Endothelial cell of umbilical vein (primary cell): ENCODE data around the gene ABCC11. TPM values are rescaled to one million over a fixed set of nuclear protein-coding genes. Genes with fewer than 3 reads are reported as not detected.

Experiments
- BruUV-seq: library from RNA; stranded (reverse); fragments of 400-500 nt; replicated peaks from 2 replicates; lab custom pipeline; 2021; lab: Mats Ljungman, UMichigan
- CTCF ChIA-PET: fragments of 300-600, 350-600 bp; sonication (Branson Sonifier 250); formaldehyde crosslinking; loops from one replicate; lab custom pipeline; 2021; ENCODE audit warnings: antibody characterized with exemption, inconsistent platforms; lab: Charles Lee
- POLR2A ChIA-PET: fragments of 300-600, 350-600 bp; sonication (Branson Sonifier 250); formaldehyde crosslinking; loops from one replicate; lab custom pipeline; 2021; ENCODE audit warnings: antibody characterized with exemption, inconsistent platforms; lab: Charles Lee
- DNase-seq: peaks from one replicate; pipeline ENCODE4 v3.0.0-alpha.2; 2011; ENCODE audit warnings: low read depth, low spot score
- FAIRE-seq: peaks from 2 replicates; lab custom pipeline; 2011; peaks lifted over from hg19 to GRCh38; lab: Jason Lieb, UNC
- H2AFZ ChIP-seq: 2 replicates; pipeline ENCODE4 v1.6.0; 2012; ENCODE audit warnings: low read depth, low read length, control low read depth, inconsistent platforms
- H3K27ac ChIP-seq: 2 replicates; pipeline ENCODE4 v1.5.1; 2011; ENCODE audit warnings: low read depth, mild to moderate bottlenecking, control low read depth, low read length, moderate library complexity; ENCODE audit not compliant: insufficient read depth
- H3K27me3 ChIP-seq, 2 experiments: 2 replicates each; pipeline versions ENCODE4 v1.6.0 to v1.6.1; 2011; ENCODE audit warnings: low read length in 2 of 2, mixed read lengths in 1 of 2; ENCODE audit not compliant: control insufficient read depth in 2 of 2, insufficient read depth in 2 of 2
- H3K36me3 ChIP-seq, 2 experiments: 2 replicates in 1 of 2; 3 replicates in 1 of 2; pipeline ENCODE4 v1.5.1; 2011; ENCODE audit warnings: low read length in 2 of 2, mild to moderate bottlenecking in 1 of 2, moderate library complexity in 1 of 2; ENCODE audit not compliant: control insufficient read depth in 2 of 2, insufficient read depth in 2 of 2; ENCODE audit errors: extremely low read depth in 1 of 2
- H3K4me1 ChIP-seq: 3 replicates; pipeline ENCODE4 v1.5.1; 2011; ENCODE audit warnings: mild to moderate bottlenecking, low read length; ENCODE audit not compliant: control insufficient read depth, insufficient read depth; ENCODE audit errors: extremely low read depth
- H3K4me2 ChIP-seq: 2 replicates; pipeline ENCODE4 v1.6.1; 2011; ENCODE audit warnings: low read length, control low read depth, mixed read lengths; ENCODE audit not compliant: insufficient read depth
- H3K4me3 ChIP-seq, 3 experiments: fragments of 200-600 bp in 1 of 3; sonication (generic), shearing (Covaris generic) in 1 of 3; replicated peaks in 1 of 3; 2 replicates each; pipeline ENCODE4 v1.5.1; 2011 to 2016; ENCODE audit warnings: control low read depth in 3 of 3, low read length in 3 of 3, mild to moderate bottlenecking in 2 of 3, inconsistent platforms in 1 of 3, low read depth in 1 of 3, moderate library complexity in 1 of 3; ENCODE audit not compliant: insufficient read depth in 1 of 3
- H3K79me2 ChIP-seq: 2 replicates; pipeline ENCODE4 v1.6.0; 2012; ENCODE audit warnings: low read length, inconsistent platforms; ENCODE audit not compliant: control insufficient read depth, insufficient read depth
- H3K9ac ChIP-seq: replicated peaks from 2 replicates; pipeline ENCODE3; 2011; ENCODE audit warnings: low read length, control low read depth; ENCODE audit not compliant: insufficient read depth; ENCODE audit errors: extremely low read depth
- H3K9me1 ChIP-seq: replicated peaks from 3 replicates; pipeline ENCODE4 v1.6.0; 2011; ENCODE audit warnings: mild to moderate bottlenecking, low read length; ENCODE audit not compliant: control insufficient read depth, insufficient read depth; ENCODE audit errors: extremely low read depth
- H3K9me3 ChIP-seq: replicated peaks from 2 replicates; pipeline ENCODE4 v1.5.1; 2012; ENCODE audit warnings: low read length, inconsistent platforms; ENCODE audit not compliant: control insufficient read depth, insufficient read depth
- H4K20me1 ChIP-seq: replicated peaks from 2 replicates; pipeline ENCODE3; 2011; ENCODE audit warnings: mild to moderate bottlenecking, low read length; ENCODE audit not compliant: control insufficient read depth, insufficient read depth; ENCODE audit errors: extremely low read depth
- CTCF ChIP-seq, 2 donors: IDR thresholded peaks; 1 replicate in 1 of 2; 2 replicates in 1 of 2; pipeline ENCODE4 v1.5.1; 2011; ENCODE audit warnings: low read length in 2 of 2, mild to moderate bottlenecking in 2 of 2, moderate library complexity in 2 of 2, control low read depth in 1 of 2, inconsistent platforms in 1 of 2, low read depth in 1 of 2; ENCODE audit not compliant: insufficient read depth in 1 of 2; ENCODE audit errors: extremely low read depth in 1 of 2
- FOS ChIP-seq: IDR thresholded peaks from 2 replicates; pipeline ENCODE4 v1.6.1; 2011; ENCODE audit warnings: mild to moderate bottlenecking, low read length, moderate library complexity, borderline replicate concordance; ENCODE audit not compliant: insufficient read depth
- JUN ChIP-seq: IDR thresholded peaks from 2 replicates; pipeline ENCODE4 v1.6.1; 2011; ENCODE audit warnings: borderline replicate concordance, low read depth; ENCODE audit not compliant: insufficient read length, insufficient read depth
- MAX ChIP-seq: IDR thresholded peaks from 2 replicates; pipeline ENCODE4 v1.6.1; 2011; ENCODE audit not compliant: insufficient read depth, insufficient read length
- dilution Hi-C: fragments of 300-500 bp; cut with MboI; formaldehyde crosslinking; loops from one replicate; pipeline ENCODE4 v1.15.0; 2019; ENCODE audit warnings: low sequenced_read_pairs; ENCODE audit not compliant: extremely low pct_ligation_motif_present
- intact Hi-C: fragments of 100-400 bp; cut with micrococcal nuclease; formaldehyde crosslinking; loops from one replicate; pipeline ENCODE4 v1.10.0; 2022
- polyA plus RNA-seq, 4 experiments: library from polyadenylated mRNA; depleted of rRNA in 3 of 4; stranded (reverse) in 3 of 4; unstranded in 1 of 4; fragments of >200 nt; gene quantifications; 2 replicates each; pipeline versions ENCODE4 v1.2.1 to v1.2.3, GENCODE V29; 2011 to 2012; ENCODE audit warnings: missing spikeins in 1 of 4
- total RNA-seq: library from RNA; stranded (reverse); gene quantifications from 2 replicates; pipeline ENCODE4 v1.2.3, GENCODE V29; 2021

Gene ABCC11
- total and polyA plus RNA-seq, 2 donors (not counting 3 experiments of a cell fraction or from before 2014, with no cell fraction given), result 0.08 TPM; not detected in 1

- Histone ChIP-seq H2AFZ (no peak overlapping the region), H3K9me1 (no peaks in the 10 kb centered on the region), H3K4me2 (no peak overlapping the region), H3K4me3 (no peak overlapping the region), H3K27ac (no peak overlapping the region), H3K27me3 (no peaks in the 10 kb centered on the region), H3K9me3 (no peaks in the 10 kb centered on the region), H3K79me2 (no peaks in the 10 kb centered on the region), H3K4me1 (peaks cover 2% of the 10 kb centered on the region), H3K36me3 (no peaks in the 10 kb centered on the region), H3K9ac (no peak overlapping the region), H4K20me1 (no peaks in the 10 kb centered on the region)
- intact Hi-C loops, result loop anchor here (1.0 to 10.0 kb wide), 8 partner anchors 377 to 1540 kb away; partner anchors contain the start of genes DNAJA2 and SHCBP1
- TF ChIP-seq JUN (no peak), FOS (no peak), MAX (no peak), CTCF (IDR thresholded peaks at IDR 0.05; ENCODE audit: extremely low read depth in 1 of 2, insufficient read depth in 1 of 2, low read depth in 1 of 2, low read length in 2 of 2) (peak; percentile 66 to 88)
- ChIA-PET POLR2A (interaction anchor here (0.6 kb wide), 1 partner anchor 17 kb away, joined by 3 read pairs; no protein-coding TSS in a partner anchor), CTCF (interaction anchor here (0.6 to 4.2 kb wide), 71 partner anchors 9 to 1611 kb away, joined by 3 to 127 read pairs (median 4); partner anchors contain the start of genes DNAJA2, ITFG1, NETO2 and PHKB)
- dilution Hi-C loops, result no loop called here
- DNase-seq (peak; percentile 56), FAIRE-seq (peak; percentile 92)
- no TSS peak for BruUV-seq
These were observed 82.2 kb downstream of the ABCC11 start for GRCh38 chr16:48164907-48165715.
